SU-DHL-6 (cell line): ENCODE data around the gene CORO7.

Source experiments
- H2AFZ ChIP-seq: fragments of 200-600 bp; sonication (generic); 2 replicates; pipeline ENCODE4 v1.6.1; 2014; ENCODE audit warnings: low read depth, mild to moderate bottlenecking, moderate library complexity, mixed read lengths, antibody characterized with exemption, low read length; ENCODE audit not compliant: severe bottlenecking
- H3F3A ChIP-seq: fragments of 200-600 bp; shearing (Covaris generic); 2 replicates; pipeline ENCODE4 v1.6.0; 2016; ENCODE audit warnings: antibody characterized with exemption, mild to moderate bottlenecking; ENCODE audit not compliant: insufficient read depth
- H3K27ac ChIP-seq: fragments of 200-600 bp; sonication (generic); 2 replicates; pipeline ENCODE4 v1.5.1; 2016; ENCODE audit warnings: low read depth, mild to moderate bottlenecking, low read length, moderate library complexity, mixed read lengths
- H3K27me3 ChIP-seq: fragments of 200-600 bp; sonication (generic), shearing (Covaris generic); 2 replicates; pipeline ENCODE4 v1.6.0; 2014; ENCODE audit warnings: mild to moderate bottlenecking, low read length
- H3K36me3 ChIP-seq: fragments of 200-600 bp; sonication (generic); 2 replicates; pipeline ENCODE4 v1.6.1; 2014; ENCODE audit warnings: mild to moderate bottlenecking, low read length, mixed read lengths
- H3K4me2 ChIP-seq: fragments of 300-600, 200-600 bp; shearing (Covaris generic), sonication (generic); 2 replicates; pipeline ENCODE4 v1.6.0; 2014; ENCODE audit warnings: low read length, low read depth, mild to moderate bottlenecking; ENCODE audit not compliant: poor library complexity, severe bottlenecking
- H3K4me3 ChIP-seq: fragments of 200-600 bp; sonication (generic); 2 replicates; pipeline ENCODE4 v1.5.1; 2014; ENCODE audit warnings: antibody characterized with exemption, low read length, mild to moderate bottlenecking, mixed read lengths; ENCODE audit not compliant: insufficient read depth, poor library complexity, severe bottlenecking
- H3K79me2 ChIP-seq: fragments of 200-600 bp; sonication (generic); 2 replicates; pipeline ENCODE4 v1.6.1; 2014; ENCODE audit warnings: mild to moderate bottlenecking, low read length, moderate library complexity; ENCODE audit not compliant: insufficient read depth
- H3K9ac ChIP-seq: fragments of 200-600 bp; sonication (generic); 2 replicates; pipeline ENCODE4 v1.7.0; 2014; ENCODE audit warnings: mild to moderate bottlenecking, low read length
- H3K9me2 ChIP-seq: fragments of 200-600 bp; sonication (generic); replicated peaks from 2 replicates; pipeline ENCODE4 v1.6.1; 2014; ENCODE audit warnings: low read length; ENCODE audit not compliant: insufficient read depth
- H3K9me3 ChIP-seq: fragments of 200-600 bp; sonication (generic); 2 replicates; pipeline ENCODE4 v1.6.1; 2014; ENCODE audit warnings: low read length, mixed read lengths; ENCODE audit not compliant: insufficient read depth
- H4K20me1 ChIP-seq: fragments of 200-600 bp; sonication (generic); 2 replicates; pipeline ENCODE4 v1.6.1; 2014; ENCODE audit warnings: low read depth, mild to moderate bottlenecking, antibody characterized with exemption, low read length, moderate library complexity, mixed read lengths
- EZH2phosphoT487 ChIP-seq: fragments of 200-600 bp; sonication (generic), shearing (Covaris generic); conservative IDR thresholded peaks from 2 replicates; pipeline ENCODE4 v1.6.1; 2018; ENCODE audit warnings: mild to moderate bottlenecking, antibody characterized with exemption, low read length, moderate library complexity, mixed read lengths
- TF ChIP-seq, protein P1 (sequence below): fragments of 200-600 bp; sonication (generic); IDR thresholded peaks from one replicate; pipeline ENCODE4 v1.5.1; 2017; ENCODE audit warnings: antibody characterized with exemption, mild to moderate bottlenecking, low read length, moderate library complexity; ENCODE audit not compliant: insufficient read depth, poor library complexity, severe bottlenecking

CORO7 gene

DNA sequence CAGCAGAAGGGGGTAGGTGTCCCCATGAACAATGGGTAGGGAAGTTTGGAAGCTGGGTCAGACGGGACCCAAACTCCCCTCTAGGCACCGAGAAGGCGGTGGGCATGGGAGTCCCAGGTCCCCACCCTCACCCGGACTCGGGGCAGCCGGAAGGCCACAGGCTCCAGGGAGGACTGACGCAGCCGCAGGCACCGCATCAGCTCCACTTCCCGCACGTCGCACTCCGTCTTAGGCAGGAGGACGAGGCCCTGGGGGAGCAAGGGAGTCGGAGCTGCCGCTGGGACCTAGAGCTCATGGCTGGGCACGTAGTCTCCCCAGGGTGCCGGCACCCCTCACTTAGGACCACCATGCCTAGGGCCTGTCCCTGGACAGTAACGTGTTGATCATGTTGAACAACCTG lies 58.2 kb downstream of the CORO7 start:
- no peak overlapping the region for H2AFZ ChIP-seq
- no peaks in the 10 kb centered on the region for H3K79me2 ChIP-seq
- H3K36me3 ChIP-seq, result peaks cover 3% of the 10 kb centered on the region; the same call in 1 of the 2 replicates
- H3K4me2 ChIP-seq, result no peak overlapping the region
- TF ChIP-seq, protein P1, sequence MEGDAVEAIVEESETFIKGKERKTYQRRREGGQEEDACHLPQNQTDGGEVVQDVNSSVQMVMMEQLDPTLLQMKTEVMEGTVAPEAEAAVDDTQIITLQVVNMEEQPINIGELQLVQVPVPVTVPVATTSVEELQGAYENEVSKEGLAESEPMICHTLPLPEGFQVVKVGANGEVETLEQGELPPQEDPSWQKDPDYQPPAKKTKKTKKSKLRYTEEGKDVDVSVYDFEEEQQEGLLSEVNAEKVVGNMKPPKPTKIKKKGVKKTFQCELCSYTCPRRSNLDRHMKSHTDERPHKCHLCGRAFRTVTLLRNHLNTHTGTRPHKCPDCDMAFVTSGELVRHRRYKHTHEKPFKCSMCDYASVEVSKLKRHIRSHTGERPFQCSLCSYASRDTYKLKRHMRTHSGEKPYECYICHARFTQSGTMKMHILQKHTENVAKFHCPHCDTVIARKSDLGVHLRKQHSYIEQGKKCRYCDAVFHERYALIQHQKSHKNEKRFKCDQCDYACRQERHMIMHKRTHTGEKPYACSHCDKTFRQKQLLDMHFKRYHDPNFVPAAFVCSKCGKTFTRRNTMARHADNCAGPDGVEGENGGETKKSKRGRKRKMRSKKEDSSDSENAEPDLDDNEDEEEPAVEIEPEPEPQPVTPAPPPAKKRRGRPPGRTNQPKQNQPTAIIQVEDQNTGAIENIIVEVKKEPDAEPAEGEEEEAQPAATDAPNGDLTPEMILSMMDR, result no peak
- no peak for TF ChIP-seq EZH2phosphoT487
- H3K27ac ChIP-seq, result no peak overlapping the region
- H3K9ac ChIP-seq, result no peak overlapping the region
- H3K9me3 ChIP-seq, result no peaks in the 10 kb centered on the region
- no peaks in the 10 kb centered on the region for H3K9me2 ChIP-seq
- no peak overlapping the region for H3K4me3 ChIP-seq
- peaks cover 8% of the 10 kb centered on the region; the same call in 1 of the 2 replicates for H3F3A ChIP-seq
- H4K20me1 ChIP-seq, result no peaks in the 10 kb centered on the region
- H3K27me3 ChIP-seq, result no peaks in the 10 kb centered on the region

DNA sequence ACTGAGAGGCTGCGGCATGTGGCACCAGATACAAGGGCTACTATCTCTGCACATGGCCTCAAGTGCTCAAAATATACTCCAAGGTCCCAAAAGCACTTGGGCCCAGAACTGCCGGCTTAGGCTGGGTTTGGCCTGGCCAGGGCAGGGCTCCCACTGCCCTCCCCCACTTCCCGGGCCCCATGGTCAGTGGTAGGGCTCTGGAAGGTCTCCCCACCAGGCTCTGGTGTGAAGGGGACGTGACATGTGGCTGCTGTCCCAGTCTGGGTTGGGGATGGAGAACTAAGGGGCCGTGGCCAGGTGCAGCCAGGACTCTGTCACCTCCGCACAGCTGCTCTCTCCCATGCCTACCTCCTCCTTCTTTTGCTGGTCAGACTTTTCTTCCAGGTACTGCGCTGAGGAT lies 59.6 kb downstream of the CORO7 start:
- Histone ChIP-seq H3F3A (0 out of 2 replicates have a peak, but pooled peaks cover 4% of the 10 kb centered on the region), H3K27ac (no peak overlapping the region), H3K79me2 (no peaks in the 10 kb centered on the region), H3K9me3 (no peaks in the 10 kb centered on the region), H3K27me3 (no peaks in the 10 kb centered on the region), H3K9me2 (no peaks in the 10 kb centered on the region), H3K4me3 (no peak overlapping the region), H3K4me2 (no peak overlapping the region), H2AFZ (no peak overlapping the region), H3K36me3 (peaks cover 3% of the 10 kb centered on the region; the same call in 1 of the 2 replicates), H4K20me1 (no peaks in the 10 kb centered on the region), H3K9ac (no peak overlapping the region)
- no peak for TF ChIP-seq EZH2phosphoT487
- TF ChIP-seq, protein P1, result no peak

DNA sequence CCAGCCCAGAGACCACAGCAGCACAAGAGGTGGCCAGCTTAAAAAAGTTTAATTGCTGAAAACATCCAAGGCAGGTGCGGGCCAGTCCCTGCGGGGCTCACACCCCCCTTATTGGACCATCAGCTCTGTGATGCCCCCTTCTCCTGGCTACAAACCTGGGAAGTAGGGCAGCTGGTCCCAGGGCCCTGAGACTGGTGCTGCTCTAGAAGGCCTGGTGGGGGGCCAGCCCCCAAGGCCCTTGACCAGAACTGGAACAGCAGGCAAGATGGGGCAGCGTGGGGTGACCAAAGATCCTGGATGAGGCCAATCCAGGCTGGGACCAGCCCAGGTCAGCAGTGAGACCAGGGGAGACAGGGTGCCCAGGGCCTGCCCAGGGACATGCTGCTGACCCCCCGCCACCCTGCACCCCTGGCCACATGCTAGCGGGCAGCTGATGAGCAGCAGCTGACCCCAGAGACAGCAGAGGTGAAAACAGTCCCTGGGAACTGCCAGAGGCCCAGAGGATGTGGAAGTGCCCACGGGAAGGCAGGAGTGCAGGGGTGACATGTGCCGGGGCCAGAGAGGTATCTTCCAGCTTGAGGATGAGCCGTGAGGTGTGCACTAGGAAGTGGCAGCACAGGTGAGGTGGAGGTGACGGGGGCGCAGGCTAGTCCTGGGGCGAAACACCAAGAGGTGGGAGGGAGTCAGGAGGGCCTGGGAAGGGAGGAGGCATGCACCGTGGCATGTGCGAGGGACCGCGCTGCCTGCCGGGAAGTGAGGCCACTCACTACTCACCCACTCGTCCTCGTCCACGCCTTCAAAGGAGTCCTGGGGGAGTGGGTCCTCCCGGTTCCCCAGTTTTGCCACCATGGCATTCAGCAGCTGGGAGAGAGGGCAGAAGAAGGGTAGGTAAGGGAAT lies 61.6 kb downstream of the CORO7 start:
- Histone ChIP-seq H3K4me2 (no peak overlapping the region), H2AFZ (no peak overlapping the region), H3K27ac (no peak overlapping the region), H3K4me3 (no peak overlapping the region), H3K36me3 (peaks cover 3% of the 10 kb centered on the region; the same call in 1 of the 2 replicates), H3K27me3 (no peaks in the 10 kb centered on the region), H4K20me1 (no peaks in the 10 kb centered on the region), H3K9me2 (no peaks in the 10 kb centered on the region), H3K9ac (no peak overlapping the region), H3K79me2 (peaks cover 13% of the 10 kb centered on the region), H3F3A (0 out of 2 replicates have a peak, but pooled peaks cover 4% of the 10 kb centered on the region), H3K9me3 (no peaks in the 10 kb centered on the region)
- TF ChIP-seq, protein P1, result no peak
- TF ChIP-seq EZH2phosphoT487, result no peak
